Measurements from ENCODE around the gene PHC2.

Gene PHC2

DNA sequence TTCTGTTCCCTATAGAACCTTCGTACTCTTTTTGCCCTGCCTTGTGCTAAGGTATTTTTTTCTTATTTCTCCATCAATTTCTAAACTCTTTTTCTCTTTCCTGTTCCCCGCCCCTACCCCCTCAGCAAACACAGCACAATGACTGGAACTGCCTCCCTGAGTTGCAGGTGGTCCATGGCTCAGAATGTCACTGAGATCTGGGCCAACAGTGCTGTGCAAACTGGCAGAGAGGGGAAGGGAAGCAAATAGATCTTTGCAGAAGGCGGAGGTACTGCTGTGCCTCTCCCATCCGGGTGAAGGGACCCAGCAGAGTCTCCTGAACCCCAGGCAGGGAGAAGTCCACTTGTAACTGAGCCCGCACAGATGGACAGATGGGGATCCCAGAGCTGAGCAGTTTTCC lies 77.4 kb downstream of the PHC2 start:
- no peaks in the 10 kb centered on the region for H3K27me3 ChIP-seq (replicated peaks; ENCODE audit: control insufficient read depth, insufficient read depth, low read length, poor library complexity, severe bottlenecking)
- no peak overlapping the region for H3K4me3 ChIP-seq (ENCODE audit: insufficient read depth, low read depth, low read length, poor library complexity, severe bottlenecking)
- no peaks in the 10 kb centered on the region for H3K9me3 ChIP-seq (ENCODE audit: control insufficient read depth, low read length)
- DNase-seq: no peak
- H3K4me1 ChIP-seq (ENCODE audit: control insufficient read depth, insufficient read depth, low read length, poor library complexity, severe bottlenecking): peaks cover 9% of the 10 kb centered on the region
- no peaks in the 10 kb centered on the region for H3K36me3 ChIP-seq (ENCODE audit: control insufficient read depth, insufficient read depth, low read length)
- H3K27ac ChIP-seq (ENCODE audit: insufficient read depth, low read length, poor library complexity, severe bottlenecking): no peak overlapping the region

DNA sequence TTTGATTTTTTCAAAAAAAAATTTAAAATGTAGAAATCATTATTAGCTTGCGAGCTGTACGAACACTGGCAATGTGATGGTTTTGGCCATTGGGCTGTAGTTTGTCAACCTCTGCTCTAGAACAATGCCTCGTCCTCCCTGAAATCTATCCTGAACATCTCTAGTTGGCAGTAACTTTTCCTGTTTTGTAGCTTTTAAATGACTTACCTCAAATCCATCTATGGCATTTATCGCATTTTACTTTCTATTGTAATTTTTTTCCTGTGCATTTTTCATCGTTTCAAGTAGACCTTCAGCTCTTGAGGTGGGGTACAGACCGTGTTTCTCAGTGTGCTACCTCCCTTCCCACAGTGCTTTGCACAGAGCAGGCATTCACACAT lies 79.6 kb downstream of the PHC2 start:
- Histone ChIP-seq H3K4me3 (ENCODE audit: insufficient read depth, low read depth, low read length, poor library complexity, severe bottlenecking) (no peak overlapping the region), H3K27ac (ENCODE audit: insufficient read depth, low read length, poor library complexity, severe bottlenecking) (no peak overlapping the region), H3K27me3 (replicated peaks; ENCODE audit: control insufficient read depth, insufficient read depth, low read length, poor library complexity, severe bottlenecking) (no peaks in the 10 kb centered on the region), H3K36me3 (ENCODE audit: control insufficient read depth, insufficient read depth, low read length) (no peaks in the 10 kb centered on the region), H3K4me1 (ENCODE audit: control insufficient read depth, insufficient read depth, low read length, poor library complexity, severe bottlenecking) (peaks cover 18% of the 10 kb centered on the region), H3K9me3 (ENCODE audit: control insufficient read depth, low read length) (no peaks in the 10 kb centered on the region)
- DNase-seq: no peak

DNA sequence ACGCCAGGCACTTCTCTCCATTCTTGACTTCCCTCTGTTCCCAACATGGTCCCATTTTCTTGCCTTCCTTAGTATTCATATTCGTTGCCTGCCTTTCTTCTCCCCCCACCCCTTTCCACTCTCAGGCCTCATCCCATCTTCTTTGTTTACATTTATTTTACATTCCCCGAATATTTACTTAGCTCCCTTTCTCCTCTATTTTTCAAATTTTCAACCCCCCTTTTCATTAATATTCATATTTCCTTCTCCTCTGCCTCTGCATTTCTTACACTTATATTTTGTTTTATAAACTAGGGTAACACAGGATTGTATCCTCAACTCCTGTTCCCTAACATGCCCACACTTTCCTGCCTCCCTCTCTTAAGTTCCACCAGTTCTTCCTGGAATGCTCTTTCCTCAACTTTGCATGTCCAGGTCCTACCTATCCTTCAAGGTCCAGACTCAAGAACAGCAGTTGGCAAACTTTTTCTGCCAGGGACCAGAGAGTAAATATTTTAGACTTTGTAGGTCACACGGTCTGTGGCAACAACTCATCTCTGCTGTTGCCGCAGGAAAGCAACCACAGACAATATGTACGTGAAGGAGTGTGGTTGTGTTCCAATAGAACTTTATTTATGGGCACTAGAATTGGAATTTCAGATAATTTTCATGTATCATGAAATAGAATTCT lies 80.1 kb downstream of the PHC2 start:
- peaks cover 21% of the 10 kb centered on the region for H3K4me1 ChIP-seq (ENCODE audit: control insufficient read depth, insufficient read depth, low read length, poor library complexity, severe bottlenecking)
- peak overlapping the region; percentile 89 for H3K4me3 ChIP-seq (ENCODE audit: insufficient read depth, low read depth, low read length, poor library complexity, severe bottlenecking)
- H3K36me3 ChIP-seq (ENCODE audit: control insufficient read depth, insufficient read depth, low read length): no peaks in the 10 kb centered on the region
- no peaks in the 10 kb centered on the region for H3K9me3 ChIP-seq (ENCODE audit: control insufficient read depth, low read length)
- DNase-seq: no peak
- H3K27me3 ChIP-seq (replicated peaks; ENCODE audit: control insufficient read depth, insufficient read depth, low read length, poor library complexity, severe bottlenecking): no peaks in the 10 kb centered on the region
- H3K27ac ChIP-seq (ENCODE audit: insufficient read depth, low read length, poor library complexity, severe bottlenecking): peak overlapping the region; percentile 61

DNA sequence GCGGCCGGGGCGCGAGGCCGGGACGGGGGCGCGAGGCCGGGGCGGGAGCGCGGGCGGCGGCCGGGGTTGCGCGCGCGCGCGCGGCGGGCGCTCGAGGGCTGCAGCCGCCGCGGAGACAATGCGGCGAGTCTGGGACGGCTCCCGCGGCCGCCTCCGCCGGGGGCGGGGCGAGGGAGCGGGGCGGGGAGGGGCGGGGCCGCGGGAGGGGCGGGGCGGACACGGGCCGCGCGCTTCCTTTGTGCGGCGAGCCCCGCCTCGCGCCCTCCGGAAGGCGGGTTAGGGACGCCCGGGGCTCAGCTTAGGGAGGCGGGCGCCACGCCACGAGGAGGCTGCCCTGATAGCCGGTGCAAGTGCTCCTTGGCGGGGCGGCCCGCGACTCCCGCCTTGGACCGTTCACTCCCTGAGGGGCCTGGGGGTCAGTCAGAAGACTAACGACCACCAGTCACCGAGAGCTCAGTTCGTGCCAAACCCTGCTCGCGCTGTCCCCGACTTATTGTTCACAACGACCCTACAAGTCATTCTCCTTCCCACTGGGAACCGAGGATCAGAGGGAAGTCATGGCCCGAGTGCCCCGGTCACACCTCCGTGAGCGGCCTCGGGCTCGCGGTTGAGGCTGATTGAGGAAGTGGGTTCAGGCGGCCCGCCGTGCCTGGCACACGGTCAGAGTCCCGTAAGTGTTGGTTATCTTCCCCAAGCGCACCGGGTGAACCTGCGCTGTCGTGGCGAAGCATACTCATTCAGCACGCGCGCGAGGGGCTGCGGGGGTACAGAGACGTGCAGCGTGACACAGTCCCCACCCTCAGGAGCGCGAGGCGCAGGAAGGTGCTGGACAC lies 80.9 kb downstream of the PHC2 start:
- DNase-seq: peak; percentile 71 to 73 (median 73)
- Histone ChIP-seq H3K27me3 (replicated peaks; ENCODE audit: control insufficient read depth, insufficient read depth, low read length, poor library complexity, severe bottlenecking) (no peaks in the 10 kb centered on the region), H3K36me3 (ENCODE audit: control insufficient read depth, insufficient read depth, low read length) (no peaks in the 10 kb centered on the region), H3K9me3 (ENCODE audit: control insufficient read depth, low read length) (no peaks in the 10 kb centered on the region), H3K4me1 (ENCODE audit: control insufficient read depth, insufficient read depth, low read length, poor library complexity, severe bottlenecking) (peaks cover 21% of the 10 kb centered on the region), H3K27ac (ENCODE audit: insufficient read depth, low read length, poor library complexity, severe bottlenecking) (peak overlapping the region; percentile 61), H3K4me3 (ENCODE audit: insufficient read depth, low read depth, low read length, poor library complexity, severe bottlenecking) (peak overlapping the region; percentile 89)

DNA sequence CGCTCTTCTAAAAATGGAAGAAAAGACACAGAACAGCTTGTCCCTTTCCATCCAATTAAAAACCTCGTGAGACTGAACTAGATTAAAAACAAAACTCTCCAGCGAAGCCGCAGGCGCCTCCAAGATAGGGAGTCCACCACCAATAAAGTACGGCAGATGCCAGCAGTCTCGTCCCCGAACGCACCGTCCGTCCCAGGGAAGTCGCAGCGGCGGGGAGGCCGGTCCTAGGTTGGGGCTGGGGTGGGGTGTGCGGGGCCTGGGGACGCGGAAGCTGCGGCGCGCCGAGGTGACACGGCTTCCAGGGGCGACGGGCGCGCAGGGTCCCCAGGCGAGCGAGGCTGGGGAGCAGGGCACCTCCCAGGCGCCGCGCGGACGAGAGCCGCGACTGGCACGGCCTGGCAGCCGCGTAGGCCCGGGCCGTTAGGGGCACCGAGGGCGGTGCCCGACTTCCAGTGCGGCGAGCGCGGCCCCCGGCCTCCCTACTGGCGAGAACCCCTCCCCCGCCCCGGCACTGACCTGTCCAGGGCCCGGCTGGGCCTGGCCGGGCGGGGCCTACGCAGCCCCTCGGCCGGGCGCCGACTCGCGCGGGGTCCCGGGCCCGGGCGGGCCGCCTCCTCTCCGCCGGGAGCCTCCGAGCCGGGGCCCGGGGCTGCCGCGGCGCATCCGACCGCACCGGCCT lies 81.7 kb downstream of the PHC2 start:
- peak; percentile 13 to 34 (median 26) for DNase-seq
- H3K4me3 ChIP-seq (ENCODE audit: insufficient read depth, low read depth, low read length, poor library complexity, severe bottlenecking): peak overlapping the region; percentile 72
- H3K27ac ChIP-seq (ENCODE audit: insufficient read depth, low read length, poor library complexity, severe bottlenecking): peak overlapping the region; percentile 61
- H3K36me3 ChIP-seq (ENCODE audit: control insufficient read depth, insufficient read depth, low read length): no peaks in the 10 kb centered on the region
- H3K27me3 ChIP-seq (replicated peaks; ENCODE audit: control insufficient read depth, insufficient read depth, low read length, poor library complexity, severe bottlenecking): no peaks in the 10 kb centered on the region
- no peaks in the 10 kb centered on the region for H3K9me3 ChIP-seq (ENCODE audit: control insufficient read depth, low read length)
- H3K4me1 ChIP-seq (ENCODE audit: control insufficient read depth, insufficient read depth, low read length, poor library complexity, severe bottlenecking): peaks cover 21% of the 10 kb centered on the region

DNA sequence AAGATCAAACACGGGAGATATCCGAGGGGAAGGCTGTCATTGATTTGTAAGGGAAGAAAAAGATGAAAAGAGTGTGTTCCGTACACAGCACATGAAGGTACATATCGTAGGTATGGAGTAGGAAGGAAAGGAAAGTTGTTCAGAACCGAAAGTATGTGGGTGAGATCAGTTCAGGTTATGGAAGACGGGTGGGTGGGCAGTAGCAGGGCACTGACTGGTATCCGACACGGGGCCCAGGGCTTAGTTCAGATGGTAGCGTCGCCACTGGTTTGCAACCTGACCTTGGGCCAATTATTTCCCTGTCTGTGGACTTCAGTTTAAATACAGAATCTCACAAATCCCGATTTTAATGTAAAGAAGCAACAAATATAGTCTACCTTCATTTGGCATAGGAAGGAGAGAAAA lies 82.2 kb downstream of the PHC2 start:
- no peaks in the 10 kb centered on the region for H3K9me3 ChIP-seq (ENCODE audit: control insufficient read depth, low read length)
- no peak for DNase-seq
- no peaks in the 10 kb centered on the region for H3K27me3 ChIP-seq (replicated peaks; ENCODE audit: control insufficient read depth, insufficient read depth, low read length, poor library complexity, severe bottlenecking)
- H3K27ac ChIP-seq (ENCODE audit: insufficient read depth, low read length, poor library complexity, severe bottlenecking): peak overlapping the region; percentile 61
- peaks cover 21% of the 10 kb centered on the region for H3K4me1 ChIP-seq (ENCODE audit: control insufficient read depth, insufficient read depth, low read length, poor library complexity, severe bottlenecking)
- peak overlapping the region; percentile 72 for H3K4me3 ChIP-seq (ENCODE audit: insufficient read depth, low read depth, low read length, poor library complexity, severe bottlenecking)
- peaks cover under 1% of the 10 kb centered on the region for H3K36me3 ChIP-seq (ENCODE audit: control insufficient read depth, insufficient read depth, low read length)

DNA sequence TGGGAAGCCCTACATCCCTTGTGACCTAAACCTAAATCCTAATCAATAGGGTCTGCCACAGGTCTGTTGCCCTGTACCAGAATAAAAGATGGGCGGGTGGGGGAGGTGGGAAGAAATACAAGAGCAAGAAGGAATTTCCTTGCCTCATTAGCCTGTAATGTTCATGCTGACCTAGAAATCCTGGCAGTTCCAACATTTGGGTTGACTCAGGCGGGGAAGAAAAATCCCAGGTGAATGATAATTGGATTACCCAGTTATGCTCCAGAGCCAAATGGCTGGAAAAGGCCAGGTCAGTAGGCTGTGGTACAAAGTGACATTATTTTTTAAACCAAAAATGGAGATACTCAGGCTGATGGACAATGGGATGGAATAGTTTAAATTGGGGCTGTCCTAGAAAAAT lies 82.7 kb downstream of the PHC2 start:
- Histone ChIP-seq H3K27me3 (replicated peaks; ENCODE audit: control insufficient read depth, insufficient read depth, low read length, poor library complexity, severe bottlenecking) (no peaks in the 10 kb centered on the region), H3K4me1 (ENCODE audit: control insufficient read depth, insufficient read depth, low read length, poor library complexity, severe bottlenecking) (peaks cover 21% of the 10 kb centered on the region), H3K27ac (ENCODE audit: insufficient read depth, low read length, poor library complexity, severe bottlenecking) (no peak overlapping the region), H3K36me3 (ENCODE audit: control insufficient read depth, insufficient read depth, low read length) (peaks cover 2% of the 10 kb centered on the region), H3K9me3 (ENCODE audit: control insufficient read depth, low read length) (no peaks in the 10 kb centered on the region), H3K4me3 (ENCODE audit: insufficient read depth, low read depth, low read length, poor library complexity, severe bottlenecking) (peak overlapping the region; percentile 72)
- no peak for DNase-seq

DNA sequence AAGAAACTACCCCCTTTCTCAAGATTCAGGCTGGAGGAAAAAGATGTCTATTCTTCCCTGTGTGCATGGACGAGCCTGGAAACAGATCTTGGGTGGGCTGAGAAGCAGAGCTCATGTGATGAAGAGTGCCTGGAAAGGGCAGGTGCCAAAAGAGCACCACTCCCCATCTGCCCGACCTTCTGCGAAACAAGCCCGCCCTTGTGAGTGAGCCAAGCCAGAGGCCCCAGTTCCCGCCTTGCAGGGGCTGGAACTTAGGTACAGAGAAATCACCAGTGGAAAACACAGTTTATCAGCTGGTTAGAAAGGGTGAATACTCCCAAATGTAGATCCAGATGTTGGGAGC lies 83.3 kb downstream of the PHC2 start:
- Histone ChIP-seq H3K4me3 (ENCODE audit: insufficient read depth, low read depth, low read length, poor library complexity, severe bottlenecking) (no peak overlapping the region), H3K36me3 (ENCODE audit: control insufficient read depth, insufficient read depth, low read length) (peaks cover 2% of the 10 kb centered on the region), H3K27ac (ENCODE audit: insufficient read depth, low read length, poor library complexity, severe bottlenecking) (no peak overlapping the region), H3K4me1 (ENCODE audit: control insufficient read depth, insufficient read depth, low read length, poor library complexity, severe bottlenecking) (peaks cover 21% of the 10 kb centered on the region), H3K9me3 (ENCODE audit: control insufficient read depth, low read length) (no peaks in the 10 kb centered on the region), H3K27me3 (replicated peaks; ENCODE audit: control insufficient read depth, insufficient read depth, low read length, poor library complexity, severe bottlenecking) (no peaks in the 10 kb centered on the region)
- DNase-seq: no peak

DNA sequence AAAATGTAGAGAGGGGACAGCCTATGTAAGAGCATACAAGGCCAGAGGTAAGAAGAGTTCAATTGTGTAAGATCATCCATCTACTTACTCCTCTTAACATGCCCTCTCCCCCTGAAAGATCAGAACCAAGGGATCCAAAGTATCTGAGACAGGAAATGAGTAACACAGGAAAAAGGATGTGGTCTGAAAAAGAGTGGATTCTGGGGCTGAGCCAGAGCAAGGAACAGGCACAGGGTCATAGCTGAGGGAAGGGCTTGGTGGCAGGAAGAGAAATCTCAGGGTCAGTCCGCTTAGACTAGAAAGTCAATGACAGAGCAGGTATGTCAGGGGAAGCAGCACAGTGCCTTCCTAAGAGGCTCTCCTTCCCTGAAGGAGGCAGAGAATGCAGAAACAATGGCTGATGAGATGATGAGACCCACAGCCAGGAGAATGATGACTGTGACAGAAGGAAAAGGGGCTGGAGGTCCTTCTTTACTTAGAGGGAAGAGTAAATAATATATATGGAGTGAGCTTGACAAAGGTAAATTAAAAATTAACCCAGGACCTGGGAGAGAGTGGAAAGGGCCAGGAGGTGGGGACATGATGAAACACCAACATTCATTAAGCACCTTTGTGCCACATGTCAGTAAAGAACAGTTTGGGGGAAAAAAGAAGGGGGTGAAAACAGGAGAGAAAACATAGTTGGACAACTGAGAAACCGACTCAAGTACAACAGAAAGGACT lies 83.8 kb downstream of the PHC2 start:
- no peak for DNase-seq
- Histone ChIP-seq H3K4me3 (ENCODE audit: insufficient read depth, low read depth, low read length, poor library complexity, severe bottlenecking) (no peak overlapping the region), H3K27ac (ENCODE audit: insufficient read depth, low read length, poor library complexity, severe bottlenecking) (no peak overlapping the region), H3K9me3 (ENCODE audit: control insufficient read depth, low read length) (no peaks in the 10 kb centered on the region), H3K27me3 (replicated peaks; ENCODE audit: control insufficient read depth, insufficient read depth, low read length, poor library complexity, severe bottlenecking) (no peaks in the 10 kb centered on the region), H3K36me3 (ENCODE audit: control insufficient read depth, insufficient read depth, low read length) (peaks cover 3% of the 10 kb centered on the region), H3K4me1 (ENCODE audit: control insufficient read depth, insufficient read depth, low read length, poor library complexity, severe bottlenecking) (peaks cover 21% of the 10 kb centered on the region)

Measured in effector memory CD4-positive, alpha-beta T cell (primary cell).